ENCODE measurements around the gene ZNF205.
"Not testable (repeated sequence)": the region's sequence is repeated elsewhere in the genome, so short reads cannot be mapped to it uniquely, and the experiment has no call there.

Gene ZNF205

DNA sequence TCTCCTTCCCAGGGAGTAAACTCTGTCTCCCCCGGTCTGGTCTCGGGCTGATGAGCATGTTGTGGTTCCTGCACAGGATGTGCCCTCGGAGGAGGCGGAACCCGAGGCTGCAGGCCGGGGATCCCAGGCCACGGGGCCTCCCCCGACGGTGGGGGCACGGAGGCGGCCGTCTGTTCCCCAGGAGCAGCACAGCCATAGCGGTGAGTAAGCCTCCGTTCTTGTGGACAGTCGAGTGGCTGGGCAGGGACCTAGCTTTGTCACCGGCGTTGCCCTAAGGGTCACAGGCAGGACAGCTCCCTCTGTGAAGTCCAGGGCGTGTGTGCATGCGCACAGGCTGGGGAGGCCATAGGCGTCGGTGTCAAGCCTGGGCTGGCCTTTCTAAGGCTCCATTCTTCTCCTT is 26.0 kb downstream of the ZNF205 start:
- TF ChIP-seq, protein P1, sequence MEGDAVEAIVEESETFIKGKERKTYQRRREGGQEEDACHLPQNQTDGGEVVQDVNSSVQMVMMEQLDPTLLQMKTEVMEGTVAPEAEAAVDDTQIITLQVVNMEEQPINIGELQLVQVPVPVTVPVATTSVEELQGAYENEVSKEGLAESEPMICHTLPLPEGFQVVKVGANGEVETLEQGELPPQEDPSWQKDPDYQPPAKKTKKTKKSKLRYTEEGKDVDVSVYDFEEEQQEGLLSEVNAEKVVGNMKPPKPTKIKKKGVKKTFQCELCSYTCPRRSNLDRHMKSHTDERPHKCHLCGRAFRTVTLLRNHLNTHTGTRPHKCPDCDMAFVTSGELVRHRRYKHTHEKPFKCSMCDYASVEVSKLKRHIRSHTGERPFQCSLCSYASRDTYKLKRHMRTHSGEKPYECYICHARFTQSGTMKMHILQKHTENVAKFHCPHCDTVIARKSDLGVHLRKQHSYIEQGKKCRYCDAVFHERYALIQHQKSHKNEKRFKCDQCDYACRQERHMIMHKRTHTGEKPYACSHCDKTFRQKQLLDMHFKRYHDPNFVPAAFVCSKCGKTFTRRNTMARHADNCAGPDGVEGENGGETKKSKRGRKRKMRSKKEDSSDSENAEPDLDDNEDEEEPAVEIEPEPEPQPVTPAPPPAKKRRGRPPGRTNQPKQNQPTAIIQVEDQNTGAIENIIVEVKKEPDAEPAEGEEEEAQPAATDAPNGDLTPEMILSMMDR (IDR thresholded peaks at IDR 0.05; ENCODE audit: borderline replicate concordance, insufficient read depth, low read depth, low read length): no peak

DNA sequence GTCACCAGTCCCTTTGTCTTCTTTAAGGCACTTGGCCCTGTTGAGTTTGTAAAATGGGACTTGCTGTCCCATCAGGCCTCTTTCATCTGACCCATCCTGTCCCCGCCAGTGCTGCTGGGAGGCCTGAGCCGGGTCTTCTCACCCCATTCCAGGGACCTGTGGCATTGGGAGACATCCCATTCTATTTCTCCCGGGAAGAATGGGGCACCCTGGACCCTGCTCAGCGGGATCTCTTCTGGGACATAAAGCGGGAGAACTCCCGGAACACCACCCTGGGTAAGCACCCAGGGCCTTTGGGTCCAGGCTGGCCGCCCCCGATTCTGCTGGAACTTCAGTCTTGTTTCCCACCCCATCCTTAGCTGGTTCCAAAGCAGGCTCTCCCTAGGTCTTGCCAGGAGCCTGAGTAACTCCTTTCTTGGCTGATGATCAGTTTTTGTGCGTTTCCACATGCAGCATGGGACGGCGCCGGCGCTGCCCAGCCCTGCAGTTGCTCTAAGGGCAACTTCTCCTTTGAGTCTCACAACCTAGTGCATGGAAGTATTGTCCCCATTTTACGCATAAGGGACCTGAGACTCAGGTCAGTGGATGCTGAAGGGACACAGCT is 26.5 kb downstream of the ZNF205 start:
- TF ChIP-seq, protein P1 (IDR thresholded peaks at IDR 0.05; ENCODE audit: borderline replicate concordance, insufficient read depth, low read depth, low read length): no peak
- no peak overlapping the region for H3K4me3 ChIP-seq (ENCODE audit: low read depth, low read length)

More for the DNA sequence above, 26.0 kb downstream of the ZNF205 start:
- no peak overlapping the region for H3K4me3 ChIP-seq (ENCODE audit: low read depth, low read length)

DNA sequence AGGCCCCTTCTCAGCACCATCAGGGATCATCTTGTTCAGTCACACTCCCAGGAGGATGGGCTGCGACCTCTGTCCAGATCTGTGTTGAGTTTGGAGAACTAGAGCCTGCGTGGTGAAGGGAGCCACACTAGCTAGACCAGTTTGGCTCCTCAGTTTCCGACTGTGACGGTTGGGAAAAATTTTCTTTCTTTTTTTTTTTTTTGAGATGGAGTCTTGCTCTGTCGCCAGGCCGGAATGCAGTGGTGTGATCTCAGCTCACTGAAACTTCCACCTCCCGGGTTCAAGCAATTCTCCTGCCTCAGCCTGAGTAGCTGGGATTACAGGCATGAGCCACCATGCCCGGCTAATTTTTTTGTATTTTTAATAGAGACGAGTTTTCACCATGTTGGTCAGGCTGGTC is 27.2 kb downstream of the ZNF205 start:
- H3K4me3 ChIP-seq (ENCODE audit: low read depth, low read length): not testable (repeated sequence)

DNA sequence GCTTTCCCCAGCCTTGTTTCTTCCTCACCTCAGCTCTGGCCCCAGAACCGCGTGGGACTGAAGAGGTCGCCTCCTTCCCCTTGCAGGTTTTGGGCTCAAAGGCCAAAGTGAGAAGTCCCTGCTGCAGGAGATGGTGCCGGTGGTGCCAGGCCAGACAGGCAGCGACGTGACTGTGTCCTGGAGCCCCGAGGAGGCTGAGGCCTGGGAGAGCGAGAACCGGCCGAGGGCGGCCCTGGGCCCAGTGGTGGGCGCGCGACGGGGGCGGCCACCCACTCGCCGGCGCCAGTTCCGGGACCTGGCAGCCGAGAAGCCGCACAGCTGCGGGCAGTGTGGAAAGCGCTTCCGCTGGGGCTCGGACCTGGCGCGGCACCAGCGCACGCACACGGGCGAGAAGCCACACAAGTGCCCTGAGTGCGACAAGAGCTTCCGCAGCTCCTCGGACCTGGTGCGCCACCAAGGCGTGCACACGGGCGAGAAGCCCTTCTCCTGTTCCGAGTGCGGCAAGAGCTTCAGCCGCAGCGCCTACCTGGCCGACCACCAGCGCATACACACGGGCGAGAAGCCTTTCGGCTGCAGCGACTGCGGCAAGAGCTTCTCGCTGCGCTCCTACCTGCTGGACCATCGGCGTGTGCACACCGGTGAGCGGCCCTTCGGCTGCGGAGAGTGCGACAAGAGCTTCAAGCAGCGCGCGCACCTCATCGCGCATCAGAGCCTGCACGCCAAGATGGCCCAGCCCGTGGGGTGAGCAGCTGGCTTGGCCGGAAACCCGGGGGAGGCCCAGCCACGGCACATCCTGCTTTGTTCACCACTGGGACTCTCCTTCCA is 28.4 kb downstream of the ZNF205 start:
- no peak overlapping the region for H3K4me3 ChIP-seq (ENCODE audit: low read depth, low read length)
- TF ChIP-seq, protein P1 (IDR thresholded peaks at IDR 0.05; ENCODE audit: borderline replicate concordance, insufficient read depth, low read depth, low read length): no peak

DNA sequence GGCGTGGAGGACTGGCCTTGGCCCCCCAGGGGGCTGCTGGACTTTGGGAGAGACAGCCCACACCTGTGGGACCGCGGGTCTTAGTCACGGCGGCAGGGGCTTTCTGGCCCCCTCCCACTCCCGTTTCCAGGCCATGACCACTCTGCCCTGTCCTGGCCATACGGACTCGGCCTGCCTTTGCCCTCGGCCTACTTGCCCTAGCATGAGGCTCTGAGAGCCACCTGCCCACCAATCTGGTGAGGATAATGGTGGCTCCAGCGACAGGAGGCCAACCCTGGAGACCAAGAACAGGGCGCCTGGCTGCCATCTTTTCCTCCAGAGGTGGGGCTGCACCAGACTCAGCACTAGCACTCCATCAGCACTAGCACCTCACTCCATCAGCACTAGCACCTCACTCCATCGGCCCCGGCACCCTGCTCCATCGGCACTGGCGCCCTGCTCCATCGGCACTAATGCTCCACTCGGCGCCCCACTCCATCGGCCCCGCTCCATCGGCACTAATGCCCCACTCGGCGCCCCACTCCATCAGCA is 29.5 kb downstream of the ZNF205 start:
- TF ChIP-seq, protein P1 (IDR thresholded peaks at IDR 0.05; ENCODE audit: borderline replicate concordance, insufficient read depth, low read depth, low read length): no peak

DNA sequence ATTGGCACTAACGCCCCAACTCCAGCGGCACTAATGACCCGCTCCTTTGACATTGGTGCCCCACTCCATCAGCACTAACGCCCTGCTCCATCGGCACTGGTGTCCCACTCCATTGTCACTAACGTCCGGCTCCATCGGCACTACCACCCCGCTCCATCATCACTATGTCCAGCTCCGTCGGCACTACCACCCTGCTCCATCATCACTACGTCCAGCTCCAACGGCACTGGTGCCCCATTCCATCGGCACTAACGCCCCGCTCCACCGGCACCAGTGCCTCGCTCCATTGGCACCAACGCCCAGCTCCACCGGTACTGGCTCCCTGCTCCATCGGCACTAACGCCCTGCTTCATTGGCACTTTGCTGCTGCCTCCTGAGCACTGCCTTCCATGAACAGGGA is 29.9 kb downstream of the ZNF205 start:
- no peak overlapping the region for H3K4me3 ChIP-seq (ENCODE audit: low read depth, low read length)
- TF ChIP-seq, protein P1 (IDR thresholded peaks at IDR 0.05; ENCODE audit: borderline replicate concordance, insufficient read depth, low read depth, low read length): no peak

More for the DNA sequence above, 29.5 kb downstream of the ZNF205 start:
- no peak overlapping the region for H3K4me3 ChIP-seq (ENCODE audit: low read depth, low read length)

DNA sequence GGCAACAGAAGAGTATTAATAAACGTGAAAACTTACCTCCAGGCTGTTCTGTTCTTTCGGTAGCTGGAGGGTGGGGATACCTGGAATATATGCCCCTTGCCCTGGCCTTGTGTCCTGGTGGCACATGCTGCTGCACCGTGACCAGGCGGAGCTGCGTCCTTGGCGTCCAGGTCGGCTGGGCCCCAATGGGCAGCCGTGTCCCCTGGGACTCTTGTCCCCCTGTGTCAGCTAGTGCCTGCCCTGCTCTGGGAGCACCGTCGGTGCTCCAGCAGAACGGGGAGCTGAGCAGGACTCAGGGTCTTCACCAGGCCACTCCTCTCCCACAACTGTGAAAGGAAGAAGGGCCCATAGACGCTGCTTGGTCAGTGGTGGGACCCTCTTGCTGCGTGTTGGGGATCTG is 30.4 kb downstream of the ZNF205 start:
- H3K4me3 ChIP-seq (ENCODE audit: low read depth, low read length): no peak overlapping the region
- TF ChIP-seq, protein P1 (IDR thresholded peaks at IDR 0.05; ENCODE audit: borderline replicate concordance, insufficient read depth, low read depth, low read length): no peak

Data from GM12875 (cell line).